ENCODE results near the gene SRGAP1.

The SRGAP1 gene

DNA sequence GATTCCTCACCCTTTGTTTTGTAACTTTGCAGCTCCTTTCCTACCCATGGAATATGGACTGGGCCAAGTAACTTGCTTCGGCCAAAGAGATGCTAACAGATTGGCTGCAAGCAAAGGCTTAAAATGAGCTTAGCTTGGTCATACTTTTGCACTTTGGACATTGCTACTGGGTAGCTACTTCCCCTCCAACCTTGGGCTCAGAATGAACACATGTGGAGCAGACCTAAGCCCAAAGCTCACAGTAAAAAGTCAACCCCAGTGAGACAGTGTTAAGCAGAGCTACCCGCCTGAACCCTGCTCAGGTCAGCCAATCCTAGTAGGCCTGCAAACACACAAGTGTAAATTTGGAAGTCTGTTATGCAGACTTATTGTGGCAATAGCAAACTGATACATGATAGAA lies 363.0 kb downstream of the SRGAP1 start:
- no peak for DNase-seq (ENCODE audit: low read depth)

Data from activated gamma-delta T cell treated with anti-CD3 and anti-CD28 coated beads, Interleukin-2, amount 50 U/mL, for 16 hours (primary cell).